Measurements from ENCODE around the gene NR0B2. TPM values are rescaled to one million over a fixed set of nuclear protein-coding genes. Genes with fewer than 3 reads are reported as not detected.

The NR0B2 gene
- total and polyA plus RNA-seq, 7 donors = 0.06 to 1.1 (median 0.23) TPM; not detected in 1

- H3K4me3 ChIP-seq = no peak overlapping the region
- H3K9me3 ChIP-seq = no peaks in the 10 kb centered on the region
- H3K27me3 ChIP-seq (ENCODE audit: insufficient read depth in 3 of 3, low read length in 2 of 3) = no peaks in the 10 kb centered on the region
- intact Hi-C loops (cut with DNase I) = no loop called here
- WGBS, 3 donors = 89 to 92% (median 89%) methylated on average over 2 of the region's 2 CpGs
- H3K4me1 ChIP-seq = no peaks in the 10 kb centered on the region
- no peak for TF ChIP-seq CTCF (IDR thresholded peaks at IDR 0.05)
- H3K27ac ChIP-seq = no peak overlapping the region
- H3K36me3 ChIP-seq (ENCODE audit: insufficient read depth in 1 of 2, low read depth in 1 of 2) = peaks cover 10 to 62% of the 10 kb centered on the region in 2 donors
- no peak for DNase-seq
- no peak for ATAC-seq
Observed at GRCh38 chr1:26938659-26939025, 24.9 kb upstream of the NR0B2 start.

- ATAC-seq (peak in 1 of 4 donors; percentile 30), DNase-seq (no peak)
- TF ChIP-seq CTCF (IDR thresholded peaks at IDR 0.05) = no peak
- Histone ChIP-seq H3K9me3 (no peaks in the 10 kb centered on the region), H3K4me3 (no peak overlapping the region), H3K4me1 (no peaks in the 10 kb centered on the region), H3K36me3 (ENCODE audit: insufficient read depth in 1 of 2, low read depth in 1 of 2) (peaks cover 5 to 62% of the 10 kb centered on the region in 2 donors), H3K27me3 (ENCODE audit: insufficient read depth in 3 of 3, low read length in 2 of 3) (no peaks in the 10 kb centered on the region), H3K27ac (no peak overlapping the region)
- WGBS, 3 donors = 76 to 91% (median 90%) methylated on average over 4 of the region's 4 CpGs
- intact Hi-C loops (cut with DNase I) = no loop called here
Observed at GRCh38 chr1:26938004-26938658, 24.4 kb upstream of the NR0B2 start.

- H3K27ac ChIP-seq = no peak overlapping the region
- no peaks in the 10 kb centered on the region for H3K9me3 ChIP-seq
- no peak for TF ChIP-seq CTCF (IDR thresholded peaks at IDR 0.05)
- peaks cover 0 to 61% of the 10 kb centered on the region in 2 donors for H3K36me3 ChIP-seq (ENCODE audit: insufficient read depth in 1 of 2, low read depth in 1 of 2)
- no peak for DNase-seq
- no peaks in the 10 kb centered on the region for H3K27me3 ChIP-seq (ENCODE audit: insufficient read depth in 3 of 3, low read length in 2 of 3)
- WGBS, 3 donors = 78 to 85% (median 81%) methylated on average over 6 of the region's 6 CpGs
- no peak overlapping the region for H3K4me3 ChIP-seq
- intact Hi-C loops (cut with DNase I) = no loop called here
- ATAC-seq = no peak
- no peaks in the 10 kb centered on the region for H3K4me1 ChIP-seq
Observed at GRCh38 chr1:26936823-26937222, 23.0 kb upstream of the NR0B2 start.

- no peaks in the 10 kb centered on the region for H3K9me3 ChIP-seq
- peaks cover 3 to 81% of the 10 kb centered on the region in 2 donors for H3K36me3 ChIP-seq (ENCODE audit: insufficient read depth in 1 of 2, low read depth in 1 of 2)
- H3K4me3 ChIP-seq = no peak overlapping the region
- no peaks in the 10 kb centered on the region for H3K27me3 ChIP-seq (ENCODE audit: insufficient read depth in 3 of 3, low read length in 2 of 3)
- no peaks in the 10 kb centered on the region for H3K4me1 ChIP-seq
- no peak overlapping the region for H3K27ac ChIP-seq
- intact Hi-C loops (cut with DNase I) = no loop called here
- no peak for DNase-seq
- no peak for TF ChIP-seq CTCF (IDR thresholded peaks at IDR 0.05)
- ATAC-seq = no peak
- WGBS, 3 donors = 80 to 86% (median 84%) methylated on average over 3 of the region's 3 CpGs
Observed at GRCh38 chr1:26932531-26932930, 18.8 kb upstream of the NR0B2 start.

- DNase-seq = no peak
- TF ChIP-seq CTCF (IDR thresholded peaks at IDR 0.05) = no peak
- Histone ChIP-seq H3K27me3 (ENCODE audit: insufficient read depth in 3 of 3, low read length in 2 of 3) (no peaks in the 10 kb centered on the region), H3K4me3 (no peak overlapping the region), H3K4me1 (peaks cover 17% of the 10 kb centered on the region), H3K36me3 (ENCODE audit: insufficient read depth in 1 of 2, low read depth in 1 of 2) (peaks cover 10 to 58% of the 10 kb centered on the region in 2 donors), H3K9me3 (no peaks in the 10 kb centered on the region), H3K27ac (no peak overlapping the region)
- intact Hi-C loops (cut with DNase I) = no loop called here
- WGBS, 3 donors = 94 to 96% (median 94%) methylated on average over 3 of the region's 3 CpGs
- no peak for ATAC-seq
Observed at GRCh38 chr1:26923711-26924110, 9.9 kb upstream of the NR0B2 start.

Measured in psoas muscle (tissue), 8 donors.